Gastrocnemius medialis (tissue), 4 donors: Measurements from ENCODE around the gene SLC39A11. TPM values are rescaled to one million over a fixed set of nuclear protein-coding genes. Genes with fewer than 3 reads are reported as not detected.
"Not testable (repeated sequence)": the region's sequence is repeated elsewhere in the genome, so short reads cannot be mapped to it uniquely, and the experiment has no call there.

Experiments used
- ATAC-seq, 2 donors: fragments of 150-250 bp; one replicate each; pipeline ENCODE4 v1.9.1; 2016
- DNase-seq, 2 donors: peaks; one replicate each; pipeline ENCODE4 v3.0.0-alpha.2; 2019
- H3K27ac ChIP-seq, 4 donors: fragments of 200-600 bp; sonication (generic); 1 replicate in 1 of 4; 2 replicates in 3 of 4; pipeline ENCODE4 v1.5.1; 2016 to 2018; ENCODE audit warnings: mild to moderate bottlenecking in 2 of 4, moderate library complexity in 1 of 4
- H3K27me3 ChIP-seq, 3 donors: fragments of 200-600 bp; sonication (generic) in 2 of 3; 1 replicate in 1 of 3; 2 replicates in 2 of 3; pipeline versions ENCODE4 v1.5.1 to v1.6.0; 2016 to 2019; ENCODE audit warnings: mild to moderate bottlenecking in 1 of 3, moderate library complexity in 1 of 3
- H3K36me3 ChIP-seq, 2 donors: fragments of 200-600 bp; sonication (generic) in 1 of 2; one replicate each; pipeline ENCODE4 v1.5.1; 2017 to 2018
- H3K4me1 ChIP-seq, 2 donors: fragments of 200-600 bp; sonication (generic) in 1 of 2; one replicate each; pipeline ENCODE4 v1.5.1; 2016 to 2017; ENCODE audit warnings: mild to moderate bottlenecking in 2 of 2
- H3K4me3 ChIP-seq, 4 donors: fragments of 200-600 bp; sonication (generic) in 3 of 4; 1 replicate in 1 of 4; 2 replicates in 3 of 4; pipeline ENCODE4 v1.5.1; 2016 to 2019; ENCODE audit warnings: mild to moderate bottlenecking in 2 of 4
- H3K9me3 ChIP-seq, 3 donors: fragments of 200-600 bp; sonication (generic) in 2 of 3; 1 replicate in 1 of 3; 2 replicates in 2 of 3; pipeline ENCODE4 v1.5.1; 2016 to 2019
- POLR2A ChIP-seq, 2 donors: fragments of 450-650 bp; IDR thresholded peaks; one replicate each; pipeline ENCODE4 v1.6.1; 2017; ENCODE audit warnings: antibody characterized with exemption in 2 of 2, mild to moderate bottlenecking in 2 of 2, moderate library complexity in 2 of 2
- in situ Hi-C, 4 donors: fragments of 200-750 bp; cut with MboI; loops; one replicate each; pipeline versions ENCODE4 v1.15.0 to v1.8.0; 2017; ENCODE audit warnings: low sequenced_read_pairs in 4 of 4
- intact Hi-C: fragments of 100-400 bp; cut with DNase I; formaldehyde crosslinking; loops from one replicate; pipeline ENCODE4 v1.15.1; 2023; ENCODE audit warnings: low total_unique reads
- total RNA-seq, 4 donors: library from RNA; depleted of rRNA; stranded (reverse); fragments of >200 nt; gene quantifications; one replicate each; pipeline versions ENCODE4 v1.1.0 to v1.2.3, GENCODE V29; 2016
- TF ChIP-seq, protein P1 (sequence below), 5 experiments: fragments of 450-650 bp in 3 of 5; fragments of 200-600 bp in 2 of 5; sonication (generic) in 2 of 5; IDR thresholded peaks in 4 of 5; conservative IDR thresholded peaks in 1 of 5; 1 replicate in 4 of 5; 2 replicates in 1 of 5; pipeline ENCODE4 v1.5.1; 2016 to 2019; ENCODE audit warnings: antibody characterized with exemption in 5 of 5, mild to moderate bottlenecking in 3 of 5, moderate library complexity in 3 of 5

The SLC39A11 gene
- total RNA-seq, 4 donors from 2014 or later = 7.6 to 28.4 (median 10.7) TPM

DNA sequence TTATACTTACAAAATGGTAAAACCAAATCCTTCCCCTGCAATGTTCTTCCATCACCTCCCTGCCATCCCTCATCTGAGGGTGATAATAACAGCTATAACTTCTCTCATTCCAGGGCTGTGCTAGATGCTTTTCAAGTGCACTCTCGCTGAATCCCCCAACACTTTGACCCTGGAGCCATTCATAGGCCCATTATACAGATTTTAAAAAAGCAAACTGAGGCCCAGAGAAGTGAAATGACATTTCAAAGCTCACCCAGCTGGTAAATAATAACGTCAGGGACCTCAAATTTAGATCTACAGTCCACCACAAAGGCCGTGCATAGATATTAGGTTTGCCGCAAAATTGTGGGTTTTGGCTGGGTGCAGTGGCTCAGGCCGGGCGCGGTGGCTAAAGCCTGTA, 378.8 kb downstream of the SLC39A11 start:
- intact Hi-C loops = no loop called here
- Histone ChIP-seq H3K4me3 (no peak overlapping the region), H3K27ac (no peak overlapping the region), H3K27me3 (no peaks in the 10 kb centered on the region), H3K4me1 (no peaks in the 10 kb centered on the region), H3K36me3 (no peaks in the 10 kb centered on the region), H3K9me3 (no peaks in the 10 kb centered on the region)
- no peak for TF ChIP-seq POLR2A (IDR thresholded peaks at IDR 0.05)
- TF ChIP-seq, protein P1, sequence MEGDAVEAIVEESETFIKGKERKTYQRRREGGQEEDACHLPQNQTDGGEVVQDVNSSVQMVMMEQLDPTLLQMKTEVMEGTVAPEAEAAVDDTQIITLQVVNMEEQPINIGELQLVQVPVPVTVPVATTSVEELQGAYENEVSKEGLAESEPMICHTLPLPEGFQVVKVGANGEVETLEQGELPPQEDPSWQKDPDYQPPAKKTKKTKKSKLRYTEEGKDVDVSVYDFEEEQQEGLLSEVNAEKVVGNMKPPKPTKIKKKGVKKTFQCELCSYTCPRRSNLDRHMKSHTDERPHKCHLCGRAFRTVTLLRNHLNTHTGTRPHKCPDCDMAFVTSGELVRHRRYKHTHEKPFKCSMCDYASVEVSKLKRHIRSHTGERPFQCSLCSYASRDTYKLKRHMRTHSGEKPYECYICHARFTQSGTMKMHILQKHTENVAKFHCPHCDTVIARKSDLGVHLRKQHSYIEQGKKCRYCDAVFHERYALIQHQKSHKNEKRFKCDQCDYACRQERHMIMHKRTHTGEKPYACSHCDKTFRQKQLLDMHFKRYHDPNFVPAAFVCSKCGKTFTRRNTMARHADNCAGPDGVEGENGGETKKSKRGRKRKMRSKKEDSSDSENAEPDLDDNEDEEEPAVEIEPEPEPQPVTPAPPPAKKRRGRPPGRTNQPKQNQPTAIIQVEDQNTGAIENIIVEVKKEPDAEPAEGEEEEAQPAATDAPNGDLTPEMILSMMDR (IDR thresholded peaks at IDR 0.05 in 4 of 5, conservative IDR thresholded peaks at IDR 0.05 in 1 of 5) = no peak
- DNase-seq = no peak
- no peak for ATAC-seq
- in situ Hi-C loops = no loop called here

DNA sequence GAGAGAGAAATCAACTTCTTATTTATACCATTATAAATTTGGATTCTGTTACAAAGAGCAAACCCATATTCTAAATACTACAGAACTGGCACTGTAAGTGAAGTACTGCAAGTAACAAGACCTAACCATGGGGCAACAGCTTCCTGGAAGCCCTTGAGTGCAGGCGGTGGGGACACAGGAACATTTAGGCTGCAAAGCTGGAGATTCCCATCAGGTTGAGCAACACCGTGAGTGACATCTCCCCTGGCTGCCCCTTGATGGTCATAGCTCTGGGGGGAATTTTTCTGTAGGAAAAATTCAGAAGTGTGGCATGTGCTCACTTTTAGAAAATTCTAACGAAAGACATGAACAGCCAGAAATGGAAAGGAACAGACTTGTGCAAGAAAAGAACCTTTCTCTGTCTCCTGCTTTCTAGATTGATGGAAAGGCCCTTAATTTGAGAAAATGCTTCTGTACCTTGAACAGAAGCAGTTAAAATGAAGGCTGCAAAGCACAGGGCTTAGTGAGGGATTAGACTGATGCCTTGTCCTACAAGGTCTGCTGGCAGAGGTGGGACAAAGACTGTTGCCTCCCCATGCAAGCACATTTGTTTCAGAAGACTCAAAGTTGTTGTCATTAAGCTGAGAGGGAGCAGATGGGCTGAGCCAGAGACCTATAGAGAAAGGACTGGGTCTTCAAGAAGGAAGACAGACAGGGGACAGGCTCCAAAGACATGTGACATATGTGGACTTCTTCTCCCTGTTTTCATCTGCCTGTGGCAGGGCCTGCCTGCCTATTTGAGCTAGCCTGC, 380.8 kb downstream of the SLC39A11 start:
- H3K27ac ChIP-seq = no peak overlapping the region
- H3K27me3 ChIP-seq = no peaks in the 10 kb centered on the region
- H3K4me1 ChIP-seq = no peaks in the 10 kb centered on the region
- H3K4me3 ChIP-seq = no peak overlapping the region
- TF ChIP-seq, protein P1 (IDR thresholded peaks at IDR 0.05 in 4 of 5, conservative IDR thresholded peaks at IDR 0.05 in 1 of 5) = no peak
- no peak for TF ChIP-seq POLR2A (IDR thresholded peaks at IDR 0.05)
- no peak for DNase-seq
- no peak for ATAC-seq
- H3K9me3 ChIP-seq = no peaks in the 10 kb centered on the region
- no peaks in the 10 kb centered on the region for H3K36me3 ChIP-seq
- intact Hi-C loops (no loop called here), in situ Hi-C loops (no loop called here)

DNA sequence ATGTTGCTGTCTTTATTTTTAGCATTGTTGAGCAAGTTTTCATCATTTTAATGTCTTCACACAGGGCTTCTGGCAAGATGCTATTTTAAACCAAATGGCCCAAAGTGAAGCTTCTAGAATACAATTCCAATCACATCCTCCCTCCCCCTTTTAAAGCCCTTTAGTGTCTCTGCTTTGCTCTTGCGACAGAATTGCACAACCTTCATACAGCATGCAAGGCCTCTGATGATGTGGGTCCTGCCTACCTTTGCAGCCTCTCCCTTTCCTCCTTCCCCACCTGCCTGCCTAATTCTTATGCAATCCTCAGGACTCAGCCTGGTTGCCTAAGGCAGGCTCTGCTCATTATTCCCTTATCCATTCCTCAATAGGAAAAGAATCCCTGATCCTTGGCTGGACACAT, 381.7 kb downstream of the SLC39A11 start:
- no peak for ATAC-seq
- no peaks in the 10 kb centered on the region for H3K36me3 ChIP-seq
- H3K4me1 ChIP-seq = no peaks in the 10 kb centered on the region
- H3K4me3 ChIP-seq = no peak overlapping the region
- no peak for DNase-seq
- no peak for TF ChIP-seq POLR2A (IDR thresholded peaks at IDR 0.05)
- TF ChIP-seq, protein P1 (IDR thresholded peaks at IDR 0.05 in 4 of 5, conservative IDR thresholded peaks at IDR 0.05 in 1 of 5) = no peak
- intact Hi-C loops = no loop called here
- no peaks in the 10 kb centered on the region for H3K9me3 ChIP-seq
- in situ Hi-C loops = no loop called here
- no peak overlapping the region for H3K27ac ChIP-seq
- no peaks in the 10 kb centered on the region for H3K27me3 ChIP-seq

DNA sequence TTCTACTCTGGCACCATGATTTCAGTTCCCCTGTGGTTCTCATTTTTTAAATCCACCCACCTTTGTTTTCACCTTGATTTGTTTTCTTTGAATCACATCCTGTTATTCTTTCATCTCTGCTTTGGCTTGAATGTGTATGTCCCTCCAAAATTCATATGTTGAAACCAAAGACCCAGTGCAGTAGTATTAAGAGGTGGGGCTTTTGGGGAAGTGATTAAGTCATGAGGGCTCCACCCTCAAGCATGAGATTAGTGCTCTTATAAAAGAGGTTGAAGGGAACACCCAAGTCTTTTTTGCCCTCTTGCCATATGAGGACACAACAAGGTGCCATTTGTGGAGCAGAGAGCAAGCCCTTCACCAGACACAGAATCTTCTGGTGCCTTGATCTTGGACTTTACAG, 382.3 kb downstream of the SLC39A11 start:
- Histone ChIP-seq H3K36me3 (no peaks in the 10 kb centered on the region), H3K27ac (no peak overlapping the region), H3K27me3 (no peaks in the 10 kb centered on the region), H3K4me1 (no peaks in the 10 kb centered on the region), H3K4me3 (no peak overlapping the region), H3K9me3 (no peaks in the 10 kb centered on the region)
- intact Hi-C loops (no loop called here), in situ Hi-C loops (no loop called here)
- TF ChIP-seq POLR2A (IDR thresholded peaks at IDR 0.05) = no peak
- TF ChIP-seq, protein P1 (IDR thresholded peaks at IDR 0.05 in 4 of 5, conservative IDR thresholded peaks at IDR 0.05 in 1 of 5) = no peak
- ATAC-seq (no peak), DNase-seq (no peak)

DNA sequence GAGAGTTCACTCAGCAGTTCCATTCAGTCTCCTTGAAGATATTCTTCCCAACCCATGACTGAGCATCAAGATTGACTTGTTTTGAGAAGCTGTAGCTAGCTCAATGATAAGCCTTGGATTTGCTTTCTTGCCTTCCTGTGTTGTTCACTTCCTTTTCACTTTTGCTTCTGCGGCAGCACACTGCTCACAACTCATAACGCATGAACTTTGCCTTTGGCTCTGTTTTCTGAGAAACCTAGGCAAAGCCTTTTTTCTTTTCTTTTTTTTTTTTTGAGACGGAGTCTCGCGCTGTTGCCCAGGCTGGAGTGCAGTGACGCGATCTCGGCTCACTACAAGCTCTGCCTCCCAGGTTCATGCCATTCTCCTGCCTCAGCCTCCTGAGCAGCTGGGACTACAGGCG, 383.8 kb downstream of the SLC39A11 start:
- in situ Hi-C loops, H3K4me1 ChIP-seq, intact Hi-C loops, DNase-seq, H3K4me3 ChIP-seq, H3K36me3 ChIP-seq, H3K9me3 ChIP-seq, H3K27ac ChIP-seq, ATAC-seq, H3K27me3 ChIP-seq: not testable (repeated sequence)
